ENCODE measurements around the gene ANXA3.

Gene ANXA3

GRCh38 chr4:78659264-78659663 lies 107.7 kb downstream of the ANXA3 start:
- no peak for TF ChIP-seq CTCF (IDR thresholded peaks at IDR 0.05; ENCODE audit: control insufficient read depth, extremely low read depth, insufficient read depth)
- no peak overlapping the region for H3K4me3 ChIP-seq (ENCODE audit: low read depth, low read length)
- DNase-seq (ENCODE audit: low read depth), result no peak

GRCh38 chr4:78659665-78660064 lies 108.1 kb downstream of the ANXA3 start:
- no peak for TF ChIP-seq CTCF (IDR thresholded peaks at IDR 0.05; ENCODE audit: control insufficient read depth, extremely low read depth, insufficient read depth)
- no peak overlapping the region for H3K4me3 ChIP-seq (ENCODE audit: low read depth, low read length)
- no peak for DNase-seq (ENCODE audit: low read depth)
